ENCODE results near the gene CARD19.
"Not testable (repeated sequence)": the region's sequence is repeated elsewhere in the genome, so short reads cannot be mapped to it uniquely, and the experiment has no call there.

CARD19 gene

DNA sequence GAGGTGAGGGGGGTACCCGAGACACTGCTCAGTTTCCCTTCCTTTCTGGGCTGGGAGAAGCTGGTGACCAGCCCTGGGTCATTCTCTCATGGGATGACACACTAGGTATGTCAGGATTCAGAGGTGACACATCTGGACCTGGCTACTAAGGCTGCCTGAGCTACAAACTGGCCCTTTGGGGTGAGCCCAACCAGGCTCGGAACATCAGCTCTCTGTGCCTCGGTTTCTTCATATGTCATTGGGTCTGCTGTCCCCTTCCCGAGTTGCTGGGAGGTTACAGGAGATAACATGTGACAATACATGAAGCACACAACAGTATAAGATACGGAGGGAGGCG lies 11.8 kb downstream of the CARD19 start:
- DNase-seq = no peak

GRCh38 chr9:93108291-93109041 lies 12.4 kb downstream of the CARD19 start:
- no peak for DNase-seq

DNA sequence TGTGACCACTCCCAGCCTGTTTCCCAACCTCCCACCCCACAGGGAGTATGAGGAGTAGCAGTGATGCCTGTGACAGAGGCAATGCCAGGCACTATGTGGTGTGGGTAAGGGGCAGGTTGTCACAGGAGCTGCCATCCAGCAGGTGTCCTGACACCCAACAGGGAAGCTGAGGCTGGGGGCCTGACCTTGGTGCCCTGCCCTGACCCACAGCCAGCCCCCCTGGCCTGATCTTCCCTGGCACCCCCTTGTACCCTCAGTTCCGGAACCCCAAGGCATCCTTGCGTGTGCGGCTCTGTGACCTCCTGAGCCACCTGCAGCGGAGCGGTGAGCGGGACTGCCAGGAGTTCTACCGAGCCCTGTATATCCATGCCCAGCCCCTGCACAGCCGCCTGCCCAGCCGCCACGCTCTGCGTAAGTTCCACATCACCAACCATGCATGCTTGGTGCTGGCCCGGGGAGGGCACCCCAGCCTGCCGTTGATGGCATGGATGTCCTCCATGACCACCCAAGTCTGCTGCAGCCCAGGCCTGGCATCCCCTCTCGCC lies 14.4 kb downstream of the CARD19 start:
- DNase-seq = no peak

DNA sequence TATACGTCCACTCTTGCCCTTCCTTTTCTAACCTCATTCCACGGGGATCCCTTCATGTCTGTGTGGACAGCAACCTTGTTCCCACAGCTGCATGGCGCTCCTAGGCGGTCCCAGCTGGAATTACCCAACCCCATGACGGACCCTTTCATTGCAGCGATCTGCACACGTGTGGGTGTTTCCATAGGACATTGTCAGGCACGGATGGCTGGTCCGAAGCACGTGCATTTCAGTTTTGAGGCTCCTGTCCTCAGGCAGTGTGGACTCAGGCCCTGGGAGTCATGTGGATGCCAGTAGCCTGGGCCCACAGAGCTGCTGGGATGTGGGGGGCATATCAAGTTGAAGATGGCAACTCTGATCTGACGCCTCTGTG lies 15.0 kb downstream of the CARD19 start:
- no peak for DNase-seq

- DNase-seq = peak; percentile 35
Observed at GRCh38 chr9:93111371-93112115, 15.5 kb downstream of the CARD19 start.

DNA sequence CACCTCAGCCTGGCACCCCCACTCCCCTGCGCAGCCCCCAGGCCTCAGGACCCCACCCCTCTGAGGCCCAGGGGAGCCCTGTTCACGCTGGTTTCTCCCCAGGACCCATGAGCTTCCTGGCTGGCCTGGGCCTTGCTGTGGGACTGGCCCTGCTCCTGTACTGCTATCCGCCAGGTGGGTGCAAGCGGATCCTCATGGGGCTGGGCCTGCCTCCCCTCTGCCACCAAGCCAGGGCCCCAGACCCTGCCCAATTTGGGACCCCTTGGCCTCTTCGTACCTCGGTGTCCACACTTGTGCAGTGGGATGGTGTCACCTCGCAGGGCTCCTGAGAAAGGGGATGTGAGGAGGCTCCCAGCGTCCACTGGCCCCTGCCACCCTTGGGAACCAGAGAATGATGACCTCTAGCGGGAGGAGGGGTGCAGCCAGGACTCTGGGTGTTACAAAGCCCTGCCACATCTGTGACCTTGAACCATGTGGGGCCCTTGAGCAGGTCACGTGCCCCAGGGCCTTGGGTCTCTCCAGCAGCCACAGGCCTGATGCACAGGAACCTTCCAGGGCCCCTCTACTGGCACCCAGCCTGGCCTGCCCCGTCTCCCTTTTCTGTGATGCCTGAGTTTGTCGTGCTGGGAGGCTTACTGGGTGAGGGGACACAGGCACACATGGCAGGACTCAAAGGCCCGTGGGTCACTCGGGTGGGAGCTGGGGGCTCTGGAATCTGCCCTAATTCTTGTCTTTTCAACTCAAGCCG lies 16.3 kb downstream of the CARD19 start:
- DNase-seq = no peak

- no peak for DNase-seq
Observed at GRCh38 chr9:93112864-93113389, 16.9 kb downstream of the CARD19 start.

DNA sequence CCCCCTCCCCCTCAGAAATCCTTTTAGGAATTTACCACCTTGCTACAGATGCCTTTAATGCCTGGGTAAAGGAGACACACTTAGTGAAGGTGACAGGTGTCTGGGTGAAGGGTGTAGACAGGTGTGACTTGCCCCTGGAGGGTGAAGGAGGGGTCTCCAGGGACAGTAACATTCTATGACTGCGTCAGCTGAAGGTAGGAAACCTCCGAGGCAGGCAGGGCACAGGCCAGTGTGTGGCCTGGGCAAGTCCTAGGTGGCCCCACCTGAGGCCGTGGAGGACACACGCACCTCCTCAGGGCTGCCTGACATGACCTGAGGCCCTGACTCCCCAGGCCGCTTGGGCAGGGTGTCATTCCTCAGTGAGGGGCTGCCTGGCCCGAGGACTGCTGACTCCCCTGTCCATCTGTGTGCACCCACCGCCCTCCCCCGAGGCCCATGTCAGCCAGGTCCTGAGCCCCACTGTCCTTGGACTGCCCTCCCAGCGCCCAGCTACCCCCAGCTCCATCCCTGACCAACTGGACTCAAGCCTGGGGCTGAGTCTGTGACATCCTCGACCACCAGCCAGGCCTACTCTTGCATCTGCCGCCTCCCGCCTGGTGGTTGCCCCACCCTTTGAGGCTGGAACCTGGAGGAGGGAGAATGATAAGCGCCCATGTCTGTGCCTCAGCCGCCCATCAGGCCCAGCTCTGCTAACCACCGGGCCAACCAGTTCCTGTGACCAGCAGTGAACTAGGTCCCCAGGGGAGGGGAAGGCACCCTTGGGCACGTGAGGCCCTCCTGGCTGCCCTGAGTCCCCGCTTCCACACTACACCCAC lies 18.4 kb downstream of the CARD19 start:
- DNase-seq = no peak

DNA sequence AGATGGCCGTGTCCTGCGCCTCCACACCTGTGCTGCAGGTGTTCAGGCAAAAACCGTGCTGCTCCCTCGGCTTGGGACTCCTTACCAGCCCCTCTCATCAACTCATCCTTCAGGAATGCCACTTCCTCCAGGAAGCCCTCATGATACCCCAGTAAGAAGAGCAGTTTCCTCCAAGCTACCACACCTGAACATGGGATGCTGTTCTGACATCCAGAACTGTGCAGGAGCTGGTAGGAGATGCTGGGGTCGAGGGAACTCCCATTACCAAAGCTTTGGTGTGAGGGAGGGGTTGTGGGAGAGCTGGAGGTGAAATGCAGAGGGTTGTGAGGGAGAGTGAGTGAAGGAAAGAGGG lies 18.9 kb downstream of the CARD19 start:
- DNase-seq = no peak

DNA sequence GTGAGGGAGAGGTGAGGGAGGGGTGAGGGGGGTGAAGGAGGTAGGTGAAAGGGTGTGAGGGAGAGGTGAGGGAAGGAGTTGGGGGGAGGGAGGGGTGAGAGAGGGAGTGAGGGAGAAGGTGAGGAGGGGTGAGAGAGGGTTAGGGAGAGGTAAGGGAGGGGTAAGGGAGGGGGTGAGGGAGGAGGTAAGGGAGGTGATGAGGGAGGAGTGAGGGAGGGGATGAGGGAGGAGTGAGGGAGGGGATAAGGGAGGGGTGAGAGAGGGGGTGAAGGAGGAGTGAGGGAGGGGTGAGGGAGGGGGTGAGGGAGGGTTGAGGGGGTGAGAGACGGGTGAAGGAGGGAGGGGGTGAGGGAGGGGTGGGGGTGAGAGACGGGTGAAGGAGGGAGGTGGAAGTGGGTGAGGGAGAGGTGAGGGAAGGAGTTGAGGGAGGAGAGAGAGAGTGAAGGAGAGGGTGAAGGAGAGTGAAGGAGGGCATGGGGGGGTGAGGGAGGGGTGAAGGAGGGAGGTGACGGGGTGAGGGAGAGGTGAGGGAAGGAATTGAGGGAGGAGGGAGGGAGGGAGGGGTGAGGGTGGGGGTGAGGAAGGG lies 19.6 kb downstream of the CARD19 start:
- no peak for DNase-seq

DNA sequence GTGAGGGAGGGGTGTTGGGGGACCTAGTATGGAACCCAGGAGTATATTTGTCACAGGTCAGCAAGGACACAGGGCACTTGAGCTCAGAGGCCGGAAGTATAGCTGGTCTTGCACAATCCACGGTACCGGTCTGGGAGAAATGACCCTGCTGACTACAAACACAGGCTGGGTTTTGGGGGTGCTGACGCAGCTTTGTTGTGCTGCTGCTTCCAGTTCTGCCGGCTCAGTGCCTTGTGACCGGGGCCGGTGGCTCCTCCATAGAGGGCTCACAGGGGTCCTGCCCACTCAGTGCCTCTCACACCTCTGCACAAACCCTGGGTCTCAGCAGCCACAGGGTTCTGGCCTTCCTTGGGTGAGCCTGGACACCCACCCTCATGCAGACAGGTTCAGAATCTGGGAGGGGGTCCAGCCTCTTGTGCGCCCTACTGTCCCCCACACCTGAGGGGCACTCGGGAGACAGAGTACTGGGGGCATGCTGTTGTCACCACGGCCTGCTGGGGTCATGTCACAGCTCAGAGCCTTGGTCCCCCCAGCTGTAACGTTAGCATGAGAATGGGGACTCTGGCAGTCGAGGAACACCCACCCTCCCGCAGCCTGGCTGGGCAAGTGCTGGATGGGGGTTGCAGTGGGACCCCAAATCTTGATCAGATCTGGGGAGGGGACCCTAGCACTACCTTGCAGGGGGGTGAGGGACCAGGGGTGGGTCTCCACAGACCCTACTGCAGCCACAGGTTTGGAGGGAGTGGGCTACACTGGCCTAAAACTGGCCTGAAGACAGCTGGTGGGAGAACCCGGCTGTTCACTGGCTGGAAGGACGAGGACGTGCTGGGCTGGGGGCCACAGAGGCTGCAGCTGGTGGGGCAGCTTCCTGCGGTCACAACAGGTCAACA lies 20.3 kb downstream of the CARD19 start:
- DNase-seq = peak; percentile 90

- not testable (repeated sequence) for DNase-seq
Observed at GRCh38 chr9:93117521-93117920, 21.5 kb downstream of the CARD19 start.

GRCh38 chr9:93117924-93118862 lies 22.2 kb downstream of the CARD19 start:
- no peak for DNase-seq

DNA sequence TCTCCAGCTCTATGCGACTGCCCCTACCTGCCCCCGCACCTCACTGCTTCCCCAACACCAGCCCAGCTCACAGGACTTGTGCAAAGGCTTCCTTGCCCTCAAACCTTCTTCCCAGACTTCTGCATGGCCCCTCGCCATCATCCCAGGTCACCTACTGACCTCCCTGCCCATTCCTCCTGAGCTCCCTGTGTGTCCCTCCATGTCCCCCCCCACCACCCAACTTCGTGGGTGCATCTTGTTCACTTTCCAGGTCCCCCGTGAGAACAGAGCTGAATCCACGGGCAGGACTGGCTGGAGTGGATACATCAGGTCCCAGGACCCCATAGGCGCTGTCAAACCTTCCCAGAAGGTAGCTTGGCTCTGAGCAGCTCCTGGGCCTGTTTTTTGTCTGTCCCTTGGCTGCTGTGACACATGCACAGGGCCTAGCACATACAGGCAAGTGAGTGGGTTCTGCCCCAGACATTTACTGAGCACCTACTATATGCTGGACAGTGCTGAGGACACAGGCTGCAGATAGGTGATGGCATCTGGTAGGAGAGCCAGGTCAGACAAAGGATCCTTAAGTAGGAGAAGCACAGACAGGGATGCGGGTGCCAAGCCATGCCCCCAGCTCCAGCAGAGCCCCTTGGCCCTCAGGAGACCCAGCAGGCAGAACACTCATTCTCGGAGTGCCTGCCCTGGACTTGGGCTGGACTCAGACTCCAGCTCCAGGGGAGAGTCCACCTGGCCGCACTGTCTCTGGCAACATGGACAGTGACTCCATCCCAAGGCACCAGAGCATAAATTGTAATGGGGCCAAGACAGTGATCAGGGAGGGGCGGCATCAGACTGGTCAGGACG lies 23.1 kb downstream of the CARD19 start:
- DNase-seq = no peak

DNA sequence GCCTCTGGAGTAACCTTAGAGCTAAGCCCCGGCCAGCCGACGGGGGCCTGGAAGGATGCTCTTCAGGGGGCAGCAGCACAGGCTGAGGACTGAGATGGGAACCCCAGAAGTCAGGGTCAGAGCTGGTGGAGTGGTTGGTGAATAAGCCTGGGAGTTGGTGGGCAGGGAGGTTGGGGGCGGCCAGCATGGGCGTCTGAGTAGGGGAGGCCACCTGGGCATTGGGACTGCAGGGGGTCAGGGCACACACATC lies 23.6 kb downstream of the CARD19 start:
- DNase-seq = no peak

- DNase-seq = peak; percentile 95
Observed at GRCh38 chr9:93119953-93120845, 24.2 kb downstream of the CARD19 start.

DNA sequence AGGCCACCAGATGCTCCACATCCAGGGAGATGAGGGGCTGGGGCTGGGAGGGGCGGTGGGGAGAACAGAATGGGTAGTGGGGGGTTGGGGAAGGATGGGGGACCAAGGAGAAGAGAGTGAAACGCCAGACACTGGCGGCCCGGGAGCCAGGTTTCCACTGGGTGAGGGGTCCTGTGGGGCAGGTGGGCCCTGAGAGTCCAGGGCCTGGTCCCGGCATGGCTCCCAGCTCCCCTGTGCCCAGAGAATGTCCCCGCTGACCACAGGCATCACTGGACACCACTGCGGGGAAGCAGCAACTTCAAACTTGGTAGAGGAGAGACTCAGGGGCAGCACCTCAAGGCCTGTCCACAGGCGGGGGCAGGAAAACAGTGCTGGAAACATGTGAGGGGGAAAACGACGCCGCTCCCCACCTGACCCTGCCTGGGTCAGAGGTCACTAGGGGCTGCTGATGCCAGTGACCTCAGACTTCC lies 24.9 kb downstream of the CARD19 start:
- no peak for DNase-seq

Data from HCEC 1CT (cell line).